HG03039 (cell line): Measurements from ENCODE around the gene PRKG1.

Experiments used
- ATAC-seq: cut with Tn5 transposase; IDR thresholded peaks from one replicate; pipeline ENCODE4 v1.9.1; 2021; ENCODE audit warnings: mild to moderate bottlenecking, moderate library complexity; ENCODE audit not compliant: unreplicated experiment

The PRKG1 gene

GRCh38 chr10:51075873-51076229 is 1.6 kb downstream of the PRKG1 start:
- ATAC-seq: no peak

DNA sequence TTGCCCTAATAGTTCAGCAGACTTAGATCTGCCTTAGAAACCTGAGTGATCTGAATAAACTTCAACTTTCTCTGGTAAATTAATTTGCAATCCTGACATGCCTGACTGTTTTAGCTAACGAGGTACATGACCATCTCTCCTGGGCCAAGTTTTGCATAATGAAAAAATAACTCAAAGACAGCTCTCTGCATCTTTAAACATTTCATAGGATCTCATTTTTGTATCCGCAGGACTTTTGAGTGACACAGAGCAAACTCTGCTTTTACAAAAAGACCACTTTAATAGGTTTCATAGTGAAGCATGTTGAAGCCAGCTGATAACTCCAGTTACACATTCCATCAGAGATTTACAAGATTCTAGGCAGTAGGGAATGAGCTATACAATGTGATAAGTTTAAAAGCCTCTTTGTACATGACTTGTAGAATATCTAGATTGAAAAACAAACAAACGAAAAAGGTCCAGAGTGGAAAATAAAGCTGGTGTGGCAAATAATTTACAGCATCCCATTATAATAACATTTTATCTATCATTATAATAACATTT is 2.1 kb downstream of the PRKG1 start:
- no peak for ATAC-seq

DNA sequence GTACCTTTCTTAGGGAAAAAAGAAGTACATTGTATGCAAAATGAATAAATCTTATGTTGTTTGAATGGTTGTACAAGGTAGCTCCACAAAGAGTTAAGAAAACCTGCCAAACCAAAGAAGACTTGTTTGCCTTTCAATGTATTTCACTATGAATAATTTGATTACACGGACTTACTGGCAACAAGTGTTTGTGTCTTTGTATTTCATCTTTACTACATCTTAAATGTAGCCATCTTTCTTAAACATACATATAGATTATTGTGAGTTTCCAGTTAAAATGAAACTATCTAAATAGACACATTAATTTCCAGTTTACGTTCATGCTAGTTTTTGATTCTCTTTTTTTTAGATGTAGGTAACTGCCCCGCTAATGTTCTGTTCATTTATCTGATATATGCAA is 2.8 kb downstream of the PRKG1 start:
- no peak for ATAC-seq

DNA sequence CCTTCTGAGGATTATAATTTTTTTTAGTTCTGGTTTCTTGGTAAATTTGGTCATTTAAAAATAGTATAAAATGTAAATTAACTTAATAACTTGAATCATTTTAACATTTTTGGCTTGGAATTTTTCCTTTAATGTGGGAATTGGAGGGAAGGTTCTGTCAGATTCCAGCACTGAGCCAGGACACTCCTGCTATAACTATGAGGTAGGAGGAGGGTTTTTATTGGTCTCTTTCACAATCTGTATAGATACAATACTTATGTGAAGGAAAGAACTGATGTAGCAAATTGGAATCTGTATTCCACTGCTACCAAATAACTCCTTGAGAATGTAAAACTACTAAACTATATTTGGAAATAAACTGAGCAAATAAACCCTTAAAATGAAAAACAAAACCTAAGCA is 3.2 kb downstream of the PRKG1 start:
- no peak for ATAC-seq

DNA sequence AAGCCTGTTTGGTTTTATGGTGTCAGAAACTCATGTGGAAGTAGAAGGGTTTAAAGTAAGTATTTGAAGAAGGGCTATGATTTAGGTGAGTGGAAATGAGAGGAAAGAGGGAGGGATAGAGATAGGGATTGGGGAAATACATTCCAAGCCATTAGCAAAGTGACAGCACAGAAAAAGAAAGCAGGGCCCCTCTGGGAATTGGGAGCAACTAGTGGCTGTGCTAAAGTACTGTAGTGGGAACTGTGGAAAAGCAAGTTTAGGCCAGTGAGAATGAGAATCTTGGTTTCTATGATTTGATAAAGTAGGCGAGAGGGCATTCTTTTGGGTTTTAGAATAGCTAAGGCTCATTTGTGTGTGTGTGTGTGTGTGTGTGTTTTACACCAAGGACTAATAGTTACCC is 5.0 kb downstream of the PRKG1 start:
- ATAC-seq: no peak

GRCh38 chr10:51079766-51080165 is 5.5 kb downstream of the PRKG1 start:
- no peak for ATAC-seq

- no peak for ATAC-seq
These were observed 6.2 kb downstream of the PRKG1 start for GRCh38 chr10:51080311-51081006.

DNA sequence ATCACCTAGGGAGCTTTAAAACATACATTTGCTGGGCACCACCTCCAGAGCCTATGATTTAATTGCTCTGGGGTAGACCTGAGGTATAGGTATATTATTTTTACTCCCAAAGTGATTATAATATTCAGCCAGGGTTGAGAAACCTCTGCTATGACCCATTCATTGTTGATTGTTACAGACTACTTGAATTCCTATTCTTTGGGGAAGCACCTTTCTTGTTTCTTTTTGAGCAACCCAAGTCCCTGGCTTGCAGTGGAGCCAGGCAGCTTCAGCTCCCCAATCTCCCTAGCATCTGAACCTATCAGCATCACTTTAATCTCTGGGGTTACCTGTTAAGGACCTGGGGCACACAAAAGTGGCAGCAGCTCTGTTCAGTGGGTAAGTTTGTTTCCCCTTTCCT is 8.6 kb downstream of the PRKG1 start:
- peak; percentile 58 for ATAC-seq

DNA sequence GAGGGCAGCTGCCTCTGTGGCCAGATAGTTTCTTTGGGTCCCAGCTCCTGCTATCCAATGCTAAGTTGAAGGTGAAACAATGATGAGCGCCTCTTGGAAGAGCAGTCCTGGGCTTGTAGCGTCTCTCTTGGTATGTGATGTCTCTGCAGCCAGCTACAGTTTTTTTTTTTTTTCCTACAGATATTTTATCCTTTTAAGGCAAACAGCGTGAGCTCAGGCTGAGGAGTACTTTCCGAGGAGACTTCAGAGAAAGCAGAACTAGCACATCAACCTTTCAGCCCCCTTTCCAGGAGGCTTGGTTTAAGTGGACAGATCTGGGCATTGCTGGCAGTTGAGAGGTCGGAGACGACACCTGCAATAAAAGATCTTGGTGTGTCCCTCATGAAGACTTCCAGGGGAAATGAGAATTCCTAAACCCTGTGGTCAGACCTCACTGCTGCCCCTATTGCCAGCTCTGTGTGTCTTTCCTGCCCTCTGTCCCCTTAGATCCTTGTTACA is 9.1 kb downstream of the PRKG1 start:
- ATAC-seq: no peak

DNA sequence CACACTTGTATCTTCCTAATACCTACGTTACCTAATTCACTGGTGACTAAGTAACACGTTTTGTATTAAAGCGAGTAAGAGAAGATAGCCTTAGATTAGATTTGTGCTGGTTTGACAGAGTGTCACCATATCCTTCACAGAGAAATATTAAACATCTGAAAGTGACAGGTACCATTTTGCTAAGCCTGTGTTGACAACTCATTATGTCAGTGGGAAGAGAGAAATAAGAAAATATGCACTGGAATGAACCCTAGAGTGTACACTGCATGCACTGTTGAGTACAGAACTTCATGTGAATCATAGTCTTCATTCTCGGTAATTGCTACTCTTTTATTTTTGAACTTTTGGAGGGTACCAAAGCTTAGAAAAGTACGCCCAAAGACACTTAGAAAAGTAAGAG is 10.9 kb downstream of the PRKG1 start:
- ATAC-seq: no peak

DNA sequence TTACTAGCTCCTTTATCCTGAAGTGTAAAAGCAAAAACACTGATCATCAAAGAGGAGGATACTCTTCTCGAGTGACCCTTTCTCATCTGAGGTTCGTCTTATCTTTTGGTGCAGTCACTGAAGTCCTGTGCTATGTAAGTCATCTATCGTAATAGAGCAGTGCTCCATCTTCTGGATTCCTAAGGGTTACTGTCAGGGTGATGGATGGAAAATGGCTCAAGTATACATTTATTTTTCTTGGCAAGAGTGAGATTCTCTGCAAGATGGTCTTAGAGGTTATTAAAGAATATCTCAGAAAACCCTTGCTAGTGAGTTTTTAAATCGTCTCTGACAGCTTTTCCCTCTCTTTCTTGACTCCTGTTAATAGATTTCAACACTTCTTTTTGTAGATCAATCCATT is 12.4 kb downstream of the PRKG1 start:
- no peak for ATAC-seq

- no peak for ATAC-seq
These were observed 12.8 kb downstream of the PRKG1 start for GRCh38 chr10:51087114-51087513.

DNA sequence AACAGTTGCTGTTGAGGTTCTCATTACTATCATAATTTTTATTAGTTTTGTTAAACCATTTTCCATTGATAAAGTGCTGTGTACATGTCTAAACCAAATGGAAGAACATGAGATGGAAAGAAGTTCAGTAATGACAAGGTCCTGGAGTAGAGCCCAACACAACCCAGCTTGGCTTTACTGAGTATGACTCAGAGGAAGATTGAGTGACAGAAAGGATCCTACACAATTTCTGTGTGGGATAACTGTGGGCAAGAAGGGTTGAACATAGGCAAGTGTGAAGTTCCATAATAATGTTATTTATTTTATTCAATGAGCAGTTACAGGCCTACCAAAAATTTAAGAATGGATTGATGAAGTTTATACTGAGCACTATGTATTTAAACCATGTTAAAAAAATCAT is 15.9 kb downstream of the PRKG1 start:
- ATAC-seq: no peak

- no peak for ATAC-seq
These were observed 18.1 kb downstream of the PRKG1 start for GRCh38 chr10:51092402-51092801.

- no peak for ATAC-seq
These were observed 21.2 kb downstream of the PRKG1 start for GRCh38 chr10:51095444-51095843.

- no peak for ATAC-seq
These were observed 23.3 kb downstream of the PRKG1 start for GRCh38 chr10:51097546-51097945.

DNA sequence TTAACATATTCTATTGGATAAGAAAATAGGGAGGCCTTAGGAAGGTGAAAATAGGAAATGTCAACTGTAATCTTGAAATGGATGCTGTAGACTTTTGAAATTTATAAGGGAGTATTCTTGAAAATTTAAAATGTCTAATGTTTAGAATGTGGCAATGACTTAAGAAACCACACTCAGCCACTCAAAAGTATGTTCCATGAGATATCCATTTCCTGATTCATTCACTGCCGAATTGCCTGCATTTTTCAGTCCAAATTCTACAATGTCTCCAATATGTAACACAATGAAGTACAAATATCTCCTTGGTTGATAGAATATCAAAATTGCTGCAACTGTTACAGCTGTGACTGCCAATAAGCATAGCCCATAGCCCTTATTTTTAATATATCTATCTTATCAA is 25.9 kb downstream of the PRKG1 start:
- no peak for ATAC-seq

DNA sequence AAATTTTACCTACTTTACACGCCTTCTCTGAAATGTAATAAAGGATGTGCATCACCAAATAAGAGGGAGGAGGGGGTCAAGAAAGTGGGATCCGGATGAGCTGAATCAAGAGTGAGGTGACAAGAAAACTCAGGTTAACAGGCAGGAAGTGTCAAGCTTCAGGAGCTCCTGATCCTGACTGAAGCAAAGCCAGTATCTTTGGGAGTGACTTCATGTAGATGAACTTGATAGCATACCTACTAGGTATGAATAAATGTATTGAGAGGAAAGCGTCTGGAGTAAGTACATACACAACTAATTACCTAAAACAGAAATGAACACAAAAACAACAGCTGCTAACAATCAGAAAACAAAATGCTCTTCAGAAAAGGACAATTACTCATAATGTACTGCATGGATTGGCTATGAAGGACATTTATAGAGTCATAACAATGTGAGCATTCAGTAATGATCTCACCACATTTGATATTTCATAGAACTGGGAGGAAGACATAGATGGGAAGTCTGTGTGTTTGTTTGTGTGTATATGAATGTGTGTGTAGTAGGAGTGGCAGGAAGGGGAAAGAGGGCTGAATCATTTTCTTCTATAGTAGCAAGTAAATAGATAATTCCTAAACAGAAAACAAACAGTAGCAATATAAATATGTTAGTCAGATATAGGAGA is 29.4 kb downstream of the PRKG1 start:
- ATAC-seq: no peak

- ATAC-seq: no peak
These were observed 32.1 kb downstream of the PRKG1 start for GRCh38 chr10:51106311-51106945.

GRCh38 chr10:51108406-51108805 is 34.1 kb downstream of the PRKG1 start:
- ATAC-seq: no peak

DNA sequence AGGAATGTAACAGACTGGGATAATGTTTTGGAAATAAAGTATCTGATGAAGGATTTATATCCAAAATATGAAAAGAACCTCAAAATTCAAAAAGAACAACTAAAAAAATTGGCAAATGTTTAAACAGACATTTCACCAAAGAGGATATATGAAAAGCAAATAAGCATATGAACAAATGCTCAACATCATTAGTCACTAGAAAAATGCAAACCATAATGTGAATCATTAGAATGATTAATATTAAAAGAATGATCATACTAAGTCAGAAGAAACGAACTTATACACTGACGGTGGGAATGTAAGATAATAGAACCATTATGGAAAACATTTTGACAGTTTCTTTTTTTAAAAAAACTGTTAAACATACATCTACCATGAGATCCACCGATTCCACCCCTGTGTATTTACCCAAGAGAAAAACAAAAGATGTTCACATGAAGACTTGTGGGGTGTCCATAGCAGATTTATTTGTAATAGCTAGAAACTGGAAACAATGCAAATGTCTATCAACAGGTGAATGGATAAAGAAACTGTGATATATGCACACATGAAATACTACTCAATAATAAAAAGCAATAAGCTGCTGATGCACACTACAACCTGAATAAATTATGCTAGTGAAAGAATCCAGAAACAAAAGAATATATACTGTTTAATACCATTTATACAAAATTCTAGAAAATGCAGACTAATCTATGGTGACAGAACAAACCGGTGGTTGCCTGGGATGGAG is 35.7 kb downstream of the PRKG1 start:
- no peak for ATAC-seq
